Left lung (tissue), 10 donors: ENCODE results near the gene HMG20A. TPM values are rescaled to one million over a fixed set of nuclear protein-coding genes. Genes with fewer than 3 reads are reported as not detected.
A peak's percentile ranks its signal among the peaks of the same experiment; 100 is the strongest.

Experiments
- ATAC-seq: fragments of 200-7000 bp; cut with Tn5 transposase; one replicate; pipeline ENCODE4 v1.9.1; 2020; ENCODE audit warnings: moderate library complexity
- DNase-seq, 4 donors: peaks; one replicate each; pipeline ENCODE4 v3.0.0-alpha.2; 2013 to 2020
- H3K27ac ChIP-seq, 2 donors: fragments of 200-600 bp; sonication (generic) in 1 of 2; one replicate each; pipeline versions ENCODE4 v1.5.0 to v1.8.0; 2020 to 2021
- H3K27me3 ChIP-seq, 2 donors: fragments of 200-600 bp; sonication (generic) in 1 of 2; one replicate each; pipeline versions ENCODE4 v1.5.0 to v1.8.0; 2020 to 2021
- H3K36me3 ChIP-seq, 2 donors: fragments of 200-600 bp; sonication (generic) in 1 of 2; one replicate each; pipeline versions ENCODE4 v1.5.0 to v1.8.0; 2020 to 2021
- H3K4me1 ChIP-seq, 2 donors: fragments of 200-600 bp; one replicate each; pipeline ENCODE4 v1.8.0; 2021
- H3K4me3 ChIP-seq, 2 donors: fragments of 200-600 bp; sonication (generic) in 1 of 2; one replicate each; pipeline versions ENCODE4 v1.5.0 to v1.8.0; 2020 to 2021; ENCODE audit warnings: mild to moderate bottlenecking in 1 of 2
- H3K9me3 ChIP-seq, 2 donors: fragments of 200-600 bp; sonication (generic) in 1 of 2; one replicate each; pipeline versions ENCODE4 v1.5.0 to v1.8.0; 2020 to 2021
- CTCF ChIP-seq, 2 donors: fragments of 200-600 bp; sonication (generic) in 1 of 2; IDR thresholded peaks; one replicate each; pipeline versions ENCODE4 v1.5.0 to v1.8.0; 2021; ENCODE audit warnings: antibody characterized with exemption in 2 of 2
- intact Hi-C, 2 donors: fragments of 100-400 bp; cut with DNase I; formaldehyde crosslinking; loops; one replicate each; pipeline versions ENCODE4 v1.11.2 to v1.14.2; 2022
- polyA plus RNA-seq, 6 donors: library from polyadenylated mRNA; unstranded; fragments of 120-200 nt; gene quantifications; one replicate each; pipeline ENCODE4 v1.2.1, GENCODE V29; 2013; ENCODE audit not compliant: insufficient read length in 6 of 6
- total RNA-seq, 2 donors: library from RNA; stranded (reverse); fragmentation: NEBNext Ultra II Directional; extraction: Animal tissue kit (Norgen Biotek cat#: 25700); gene quantifications; one replicate each; pipeline ENCODE4 v1.2.1, GENCODE V29; 2021
- donor health status: DM: no; HTN: yes; CAD: no.
- donor health status: DM: no; HTN: no; CAD: no.

HMG20A gene
- total and polyA plus RNA-seq, 8 donors, result 34.9 to 93.5 (median 76.5) TPM

- Histone ChIP-seq H3K27ac (no peak overlapping the region), H3K36me3 (no peaks in the 10 kb centered on the region), H3K27me3 (no peaks in the 10 kb centered on the region), H3K9me3 (no peaks in the 10 kb centered on the region), H3K4me1 (peaks cover 0 to under 1% of the 10 kb centered on the region in 2 donors), H3K4me3 (no peak overlapping the region)
- DNase-seq (no peak), ATAC-seq (no peak)
- TF ChIP-seq CTCF (IDR thresholded peaks at IDR 0.05), result no peak
- intact Hi-C loops, result no loop called here
Measured at GRCh38 chr15:77446840-77447390, 26.2 kb downstream of the HMG20A start.

- no peak for ATAC-seq
- DNase-seq, result no peak
- TF ChIP-seq CTCF (IDR thresholded peaks at IDR 0.05), result no peak
- no peaks in the 10 kb centered on the region for H3K27me3 ChIP-seq
- intact Hi-C loops, result no loop called here
- no peak overlapping the region for H3K4me3 ChIP-seq
- no peak overlapping the region for H3K27ac ChIP-seq
- H3K9me3 ChIP-seq, result no peaks in the 10 kb centered on the region
- peaks cover 0 to 8% of the 10 kb centered on the region in 2 donors for H3K36me3 ChIP-seq
- peaks cover 25% of the 10 kb centered on the region in 2 donors for H3K4me1 ChIP-seq
Measured at GRCh38 chr15:77454265-77454664, 33.6 kb downstream of the HMG20A start.

- no peak overlapping the region for H3K4me3 ChIP-seq
- H3K27ac ChIP-seq, result peak overlapping the region; percentile 49 to 57
- DNase-seq, result no peak
- TF ChIP-seq CTCF (IDR thresholded peaks at IDR 0.05), result no peak
- intact Hi-C loops, result no loop called here
- H3K9me3 ChIP-seq, result no peaks in the 10 kb centered on the region
- ATAC-seq, result no peak
- H3K36me3 ChIP-seq, result peaks cover 0 to 13% of the 10 kb centered on the region in 2 donors
- H3K27me3 ChIP-seq, result no peaks in the 10 kb centered on the region
- peaks cover 25% of the 10 kb centered on the region in 2 donors for H3K4me1 ChIP-seq
Measured at GRCh38 chr15:77454951-77455350, 34.3 kb downstream of the HMG20A start.

GRCh38 chr15:77455696-77456321 is 35.1 kb downstream of the HMG20A start:
- ATAC-seq, result peak; percentile 60
- TF ChIP-seq CTCF (IDR thresholded peaks at IDR 0.05), result no peak
- Histone ChIP-seq H3K27me3 (no peaks in the 10 kb centered on the region), H3K4me1 (peaks cover 25% of the 10 kb centered on the region in 2 donors), H3K36me3 (peaks cover 0 to 21% of the 10 kb centered on the region in 2 donors), H3K27ac (peak overlapping the region; percentile 49 to 57), H3K4me3 (no peak overlapping the region), H3K9me3 (no peaks in the 10 kb centered on the region)
- DNase-seq, result peak in 2 of 4 donors; percentile 86
- intact Hi-C loops, result no loop called here

GRCh38 chr15:77456746-77457145 is 36.1 kb downstream of the HMG20A start:
- ATAC-seq, result peak; percentile 62
- no peak for DNase-seq
- Histone ChIP-seq H3K9me3 (no peaks in the 10 kb centered on the region), H3K4me1 (peaks cover 25% of the 10 kb centered on the region in 2 donors), H3K27ac (peak overlapping the region in 1 of 2 donors; percentile 11), H3K27me3 (no peaks in the 10 kb centered on the region), H3K36me3 (peaks cover 0 to 24% of the 10 kb centered on the region in 2 donors), H3K4me3 (no peak overlapping the region)
- TF ChIP-seq CTCF (IDR thresholded peaks at IDR 0.05), result no peak
- intact Hi-C loops, result no loop called here
